Smooth muscle cell (in vitro differentiated cells): ENCODE data around the gene GRK5. TPM values are rescaled to one million over a fixed set of nuclear protein-coding genes. Genes with fewer than 3 reads are reported as not detected.

Experiments
- DNase-seq: peaks from one replicate; lab custom pipeline; 2025; ENCODE audit not compliant: unreplicated experiment; lab: John Stamatoyannopoulos, UW
- H2AFZ ChIP-seq: fragments of 200-600 bp; sonication (generic); 2 replicates; pipeline ENCODE4 v1.6.0; 2016; ENCODE audit warnings: antibody characterized with exemption, low read depth, mild to moderate bottlenecking
- H3F3A ChIP-seq: fragments of 200-600 bp; sonication (generic); 2 replicates; pipeline ENCODE4 v1.6.0; 2017; ENCODE audit warnings: antibody characterized with exemption, low read depth
- H3K27ac ChIP-seq: fragments of 200-600 bp; sonication (generic); 2 replicates; pipeline ENCODE4 v1.5.1; 2016; ENCODE audit warnings: low read depth, mild to moderate bottlenecking
- H3K27me3 ChIP-seq: fragments of 200-600 bp; sonication (generic); 2 replicates; pipeline ENCODE4 v1.6.1; 2016; ENCODE audit warnings: low read depth, mild to moderate bottlenecking
- H3K36me3 ChIP-seq: fragments of 200-600 bp; sonication (generic); 2 replicates; pipeline ENCODE4 v1.5.1; 2016; ENCODE audit warnings: low read depth
- H3K4me1 ChIP-seq: fragments of 200-600 bp; sonication (generic); 2 replicates; pipeline ENCODE4 v1.5.1; 2016; ENCODE audit warnings: low read depth
- H3K4me2 ChIP-seq: fragments of 200-600 bp; sonication (generic); 2 replicates; pipeline ENCODE4 v1.6.0; 2016; ENCODE audit warnings: mild to moderate bottlenecking
- H3K4me3 ChIP-seq: fragments of 200-600 bp; sonication (generic); 2 replicates; pipeline ENCODE4 v1.5.1; 2016; ENCODE audit warnings: mild to moderate bottlenecking
- H3K79me2 ChIP-seq: fragments of 200-600 bp; sonication (generic); 2 replicates; pipeline ENCODE4 v1.6.0; 2016; ENCODE audit warnings: low read depth, mild to moderate bottlenecking
- H3K9ac ChIP-seq: fragments of 200-600 bp; sonication (generic); 2 replicates; pipeline ENCODE4 v1.6.0; 2016; ENCODE audit warnings: low read depth
- H3K9me3 ChIP-seq: fragments of 200-600 bp; sonication (generic); replicated peaks from 2 replicates; pipeline ENCODE4 v1.5.1; 2016; ENCODE audit warnings: low read depth
- H4K20me1 ChIP-seq: fragments of 200-600 bp; sonication (generic); 2 replicates; pipeline ENCODE4 v1.6.0; 2016; ENCODE audit warnings: low read depth
- CTCF ChIP-seq: fragments of 200-600 bp; sonication (generic); IDR thresholded peaks from 2 replicates; pipeline ENCODE4 v1.5.1; 2017; ENCODE audit warnings: borderline replicate concordance, mild to moderate bottlenecking, antibody characterized with exemption; ENCODE audit not compliant: insufficient read depth, poor library complexity, severe bottlenecking
- WGBS: methylation state at CpG from one replicate; pipeline ENCODE4 v1.1.7; 2016; ENCODE audit warnings: low lambda C conversion rate; 5-methylcytosine and 5-hydroxymethylcytosine counted together
- polyA plus RNA-seq: library from polyadenylated mRNA; unstranded; fragments of >200 nt; fragmentation: Nextera tagmentation; extraction: Ambion mirVana; gene quantifications from 2 replicates; pipeline ENCODE4 v1.2.1, GENCODE V29; 2016
- total RNA-seq: library from RNA; depleted of rRNA; stranded (reverse); fragments of >200 nt; gene quantifications from 2 replicates; pipeline ENCODE4 v1.2.3, GENCODE V29; 2014

GRK5 gene
- total and polyA plus RNA-seq, 2 experiments from 2014 or later, result 4.4 to 5.2 TPM

- H3K27me3 ChIP-seq, result no peaks in the 10 kb centered on the region
- H2AFZ ChIP-seq, result no peak overlapping the region
- H3K36me3 ChIP-seq, result no peaks in the 10 kb centered on the region
- no peak overlapping the region for H3K9ac ChIP-seq
- no peak overlapping the region for H3K27ac ChIP-seq
- TF ChIP-seq CTCF, result no peak
- WGBS, result 98% methylated on average over 12 of the region's 12 CpGs
- no peak for DNase-seq
- H3K4me3 ChIP-seq, result no peak overlapping the region
- H3K79me2 ChIP-seq, result no peaks in the 10 kb centered on the region
- H3K4me2 ChIP-seq, result no peak overlapping the region
- H3K4me1 ChIP-seq, result peaks cover 6% of the 10 kb centered on the region
- no peaks in the 10 kb centered on the region for H3F3A ChIP-seq
- no peaks in the 10 kb centered on the region for H3K9me3 ChIP-seq
- peaks cover 60% of the 10 kb centered on the region for H4K20me1 ChIP-seq
Observed at GRCh38 chr10:119308089-119308488, 100.7 kb downstream of the GRK5 start.

GRCh38 chr10:119308551-119309422 is 101.4 kb downstream of the GRK5 start:
- peaks cover 55% of the 10 kb centered on the region for H4K20me1 ChIP-seq
- WGBS, result 92% methylated on average over 24 of the region's 24 CpGs

GRCh38 chr10:119309423-119309770 is 102.0 kb downstream of the GRK5 start:
- Histone ChIP-seq H3K4me1 (peaks cover 6% of the 10 kb centered on the region), H3K27ac (no peak overlapping the region), H4K20me1 (peaks cover 53% of the 10 kb centered on the region), H3K4me2 (no peak overlapping the region), H3K4me3 (no peak overlapping the region), H3K9ac (no peak overlapping the region), H3F3A (no peaks in the 10 kb centered on the region), H3K27me3 (no peaks in the 10 kb centered on the region), H3K36me3 (no peaks in the 10 kb centered on the region), H3K79me2 (no peaks in the 10 kb centered on the region), H3K9me3 (no peaks in the 10 kb centered on the region), H2AFZ (no peak overlapping the region)
- WGBS, result 89% methylated on average over 2 of the region's 2 CpGs
- no peak for TF ChIP-seq CTCF
- DNase-seq, result no peak

More at GRCh38 chr10:119308551-119309422, 101.4 kb downstream of the GRK5 start:
- Histone ChIP-seq H3K4me2 (no peak overlapping the region), H3K4me1 (peaks cover 6% of the 10 kb centered on the region), H2AFZ (no peak overlapping the region), H3K9me3 (no peaks in the 10 kb centered on the region), H3K9ac (no peak overlapping the region), H3K27ac (no peak overlapping the region), H3K4me3 (no peak overlapping the region), H3K79me2 (no peaks in the 10 kb centered on the region), H3K27me3 (no peaks in the 10 kb centered on the region), H3F3A (no peaks in the 10 kb centered on the region), H3K36me3 (no peaks in the 10 kb centered on the region)
- no peak for TF ChIP-seq CTCF
- DNase-seq, result no peak

- H3K4me3 ChIP-seq, result no peak overlapping the region
- no peaks in the 10 kb centered on the region for H3K27me3 ChIP-seq
- TF ChIP-seq CTCF, result no peak
- peaks cover 16% of the 10 kb centered on the region for H3K4me1 ChIP-seq
- H4K20me1 ChIP-seq, result peaks cover 39% of the 10 kb centered on the region
- DNase-seq, result no peak
- 95% methylated on average over 4 of the region's 4 CpGs for WGBS
- no peak overlapping the region for H3K27ac ChIP-seq
- peaks cover 7% of the 10 kb centered on the region for H3F3A ChIP-seq
- no peak overlapping the region for H2AFZ ChIP-seq
- no peaks in the 10 kb centered on the region for H3K36me3 ChIP-seq
- no peaks in the 10 kb centered on the region for H3K79me2 ChIP-seq
- no peak overlapping the region for H3K9ac ChIP-seq
- no peak overlapping the region for H3K4me2 ChIP-seq
- H3K9me3 ChIP-seq, result no peaks in the 10 kb centered on the region
Observed at GRCh38 chr10:119310806-119311205, 103.4 kb downstream of the GRK5 start.
